ENCODE results near the gene GLB1L3.

Gene GLB1L3

DNA sequence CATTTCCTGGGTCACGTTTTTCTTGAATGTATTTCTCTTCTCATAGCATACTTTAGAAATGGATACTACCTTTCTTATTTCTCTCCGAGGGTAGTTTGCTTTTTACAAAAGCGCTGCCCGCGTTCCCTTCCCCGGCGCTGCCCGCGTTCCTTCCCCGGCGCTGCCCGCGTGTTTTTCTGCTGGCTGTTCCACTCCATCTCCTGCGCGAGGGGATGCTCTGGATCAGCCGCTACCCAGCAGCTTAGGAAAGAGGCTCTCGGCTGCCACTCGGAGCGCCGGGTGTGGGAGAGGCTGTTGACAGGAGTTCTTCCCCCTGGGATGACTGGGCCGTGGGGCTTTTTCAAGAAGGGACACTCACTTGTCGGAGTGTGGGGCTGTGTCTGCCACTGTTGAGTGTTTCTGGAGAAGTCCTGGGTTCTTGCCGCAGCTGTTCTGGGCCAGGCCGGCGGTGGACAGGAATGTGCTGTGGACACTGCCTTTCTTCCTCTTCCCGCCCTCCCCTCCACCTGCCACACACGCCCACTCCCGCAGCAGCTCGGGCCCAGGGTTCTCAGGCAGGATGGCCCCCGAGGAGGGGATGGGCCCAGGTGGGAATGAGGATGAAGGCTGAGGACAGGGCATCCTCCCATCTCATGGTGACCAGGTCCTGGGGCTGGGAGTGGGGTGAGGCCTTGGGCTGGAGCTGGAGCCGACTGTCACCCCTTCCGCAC lies 86.2 kb downstream of the GLB1L3 start:
- DNase-seq (ENCODE audit: low read depth in 2 of 2): no peak

- no peak for DNase-seq (ENCODE audit: low read depth in 2 of 2)
Observed at GRCh38 chr11:134363161-134363560, 87.0 kb downstream of the GLB1L3 start.

- DNase-seq (ENCODE audit: low read depth in 2 of 2): no peak
Observed at GRCh38 chr11:134363592-134363991, 87.4 kb downstream of the GLB1L3 start.

DNA sequence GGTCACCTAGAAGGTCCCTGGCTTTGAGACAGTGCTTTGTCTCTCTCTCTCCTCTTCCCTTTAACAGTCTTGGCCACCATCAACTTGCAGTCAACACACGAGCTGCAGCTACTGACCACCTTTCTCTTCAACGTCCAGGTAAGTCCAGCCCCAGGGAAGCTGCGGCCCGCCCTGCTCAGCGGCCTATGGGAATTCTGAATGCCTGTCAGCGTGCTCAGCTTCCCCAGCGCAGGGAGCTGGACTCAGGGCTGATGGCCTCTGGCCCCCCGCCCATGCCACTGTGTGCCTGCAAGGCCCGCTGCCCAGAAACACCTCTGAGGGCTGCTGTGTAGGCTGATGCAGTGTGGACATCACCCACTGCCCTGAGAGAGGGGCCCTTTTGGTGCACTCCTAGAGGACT lies 88.1 kb downstream of the GLB1L3 start:
- no peak for DNase-seq (ENCODE audit: low read depth in 2 of 2)

GRCh38 chr11:134365011-134365925 lies 89.1 kb downstream of the GLB1L3 start:
- DNase-seq (ENCODE audit: low read depth in 2 of 2): no peak

DNA sequence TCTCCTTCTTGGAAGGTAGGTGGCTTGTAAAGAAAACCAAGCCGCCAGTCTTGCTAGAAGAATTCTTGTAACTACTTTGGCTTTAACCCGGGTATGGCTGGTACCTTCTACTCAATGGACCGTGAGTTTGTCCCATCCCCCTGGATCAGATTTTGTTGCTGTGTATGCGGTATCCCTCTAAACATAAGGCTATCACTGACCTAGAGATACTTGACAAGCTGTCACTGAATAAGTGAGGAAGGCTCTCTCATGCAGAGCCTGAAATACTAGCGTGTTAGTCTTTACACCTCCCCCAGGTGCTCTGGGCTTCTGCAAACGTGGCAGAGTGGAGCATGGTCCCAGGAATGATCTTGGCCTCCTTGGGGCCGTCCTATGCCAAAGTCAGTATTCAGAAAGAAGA lies 90.1 kb downstream of the GLB1L3 start:
- DNase-seq (ENCODE audit: low read depth in 2 of 2): no peak

DNA sequence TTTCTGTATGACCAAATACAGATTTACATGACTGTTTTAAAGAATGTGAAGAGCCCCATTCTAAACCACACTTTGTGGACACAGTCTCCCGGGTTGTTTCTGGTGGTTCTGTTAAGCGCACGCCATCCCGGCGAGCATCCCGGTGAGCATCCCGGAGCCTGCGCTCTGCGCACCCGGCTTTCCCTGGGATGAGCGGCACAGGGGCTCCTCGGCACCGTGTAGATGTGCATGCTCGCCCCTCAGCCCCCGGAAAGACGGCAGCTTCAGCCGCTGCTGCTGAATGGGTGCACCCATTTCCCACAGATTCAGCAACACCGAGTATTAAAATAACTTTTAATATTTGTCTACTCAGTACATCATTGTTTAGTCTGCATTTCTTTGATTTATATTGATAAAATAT lies 91.6 kb downstream of the GLB1L3 start:
- no peak for DNase-seq (ENCODE audit: low read depth in 2 of 2)
